PFSK-1 (cell line): Measurements from ENCODE around the gene FURIN.

Experiments used
- POLR2AphosphoS5 ChIP-seq: IDR thresholded peaks from 2 replicates; pipeline ENCODE4 v1.6.1; 2012; ENCODE audit warnings: low read depth, mild to moderate bottlenecking, control low read depth, low read length, moderate library complexity
- TAF1 ChIP-seq: IDR thresholded peaks from 2 replicates; pipeline ENCODE4 v1.6.1; 2012; ENCODE audit warnings: low read length, control low read depth, borderline replicate concordance; ENCODE audit not compliant: insufficient read depth
- TF ChIP-seq, protein P1 (sequence below), 2 experiments: IDR thresholded peaks; 2 replicates each; pipeline versions ENCODE4 v1.6.1 to v1.8.0; 2011 to 2012; ENCODE audit warnings: low read depth in 2 of 2, low read length in 2 of 2, control low read depth in 1 of 2, inconsistent platforms in 1 of 2, mild to moderate bottlenecking in 1 of 2, moderate library complexity in 1 of 2; ENCODE audit not compliant: insufficient read depth in 1 of 2

DNA sequence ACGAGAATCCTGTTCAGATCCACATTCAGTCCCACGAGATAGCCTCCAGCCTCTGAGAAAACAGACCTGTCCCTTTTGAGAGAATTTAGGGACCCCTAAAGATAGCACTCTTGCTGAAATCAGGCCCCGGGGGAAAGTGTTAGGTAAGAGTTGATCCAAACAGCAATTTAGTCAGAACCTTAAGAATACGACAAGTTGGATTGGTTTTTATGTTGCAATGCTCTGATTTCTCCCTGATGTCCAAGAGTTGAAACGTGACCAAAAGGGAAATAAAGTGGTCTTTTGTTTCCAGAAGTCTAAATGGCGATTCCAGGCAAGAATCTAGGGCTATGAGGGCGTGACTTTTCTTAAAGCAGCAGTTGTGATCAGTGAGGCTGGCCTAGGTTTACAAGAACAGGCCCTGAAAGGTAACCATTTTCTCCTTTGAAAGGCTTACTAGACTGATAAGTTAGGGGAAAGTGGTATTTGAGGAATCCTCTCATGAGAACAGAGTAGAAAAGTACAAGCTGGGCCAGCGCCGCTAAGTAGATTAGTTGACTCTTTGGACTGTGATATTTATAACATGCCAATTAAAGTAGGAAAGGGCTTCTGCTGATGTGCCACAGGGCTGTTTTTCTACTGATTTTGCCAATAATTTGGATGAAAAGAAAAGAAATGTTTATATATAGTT is 39.6 kb downstream of the FURIN start:
- TF ChIP-seq, protein P1, sequence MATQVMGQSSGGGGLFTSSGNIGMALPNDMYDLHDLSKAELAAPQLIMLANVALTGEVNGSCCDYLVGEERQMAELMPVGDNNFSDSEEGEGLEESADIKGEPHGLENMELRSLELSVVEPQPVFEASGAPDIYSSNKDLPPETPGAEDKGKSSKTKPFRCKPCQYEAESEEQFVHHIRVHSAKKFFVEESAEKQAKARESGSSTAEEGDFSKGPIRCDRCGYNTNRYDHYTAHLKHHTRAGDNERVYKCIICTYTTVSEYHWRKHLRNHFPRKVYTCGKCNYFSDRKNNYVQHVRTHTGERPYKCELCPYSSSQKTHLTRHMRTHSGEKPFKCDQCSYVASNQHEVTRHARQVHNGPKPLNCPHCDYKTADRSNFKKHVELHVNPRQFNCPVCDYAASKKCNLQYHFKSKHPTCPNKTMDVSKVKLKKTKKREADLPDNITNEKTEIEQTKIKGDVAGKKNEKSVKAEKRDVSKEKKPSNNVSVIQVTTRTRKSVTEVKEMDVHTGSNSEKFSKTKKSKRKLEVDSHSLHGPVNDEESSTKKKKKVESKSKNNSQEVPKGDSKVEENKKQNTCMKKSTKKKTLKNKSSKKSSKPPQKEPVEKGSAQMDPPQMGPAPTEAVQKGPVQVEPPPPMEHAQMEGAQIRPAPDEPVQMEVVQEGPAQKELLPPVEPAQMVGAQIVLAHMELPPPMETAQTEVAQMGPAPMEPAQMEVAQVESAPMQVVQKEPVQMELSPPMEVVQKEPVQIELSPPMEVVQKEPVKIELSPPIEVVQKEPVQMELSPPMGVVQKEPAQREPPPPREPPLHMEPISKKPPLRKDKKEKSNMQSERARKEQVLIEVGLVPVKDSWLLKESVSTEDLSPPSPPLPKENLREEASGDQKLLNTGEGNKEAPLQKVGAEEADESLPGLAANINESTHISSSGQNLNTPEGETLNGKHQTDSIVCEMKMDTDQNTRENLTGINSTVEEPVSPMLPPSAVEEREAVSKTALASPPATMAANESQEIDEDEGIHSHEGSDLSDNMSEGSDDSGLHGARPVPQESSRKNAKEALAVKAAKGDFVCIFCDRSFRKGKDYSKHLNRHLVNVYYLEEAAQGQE (IDR thresholded peaks at IDR 0.05; ENCODE audit: insufficient read depth in 1 of 2, low read depth in 2 of 2, low read length in 2 of 2): no peak
- no peak for TF ChIP-seq POLR2AphosphoS5
- TF ChIP-seq TAF1: no peak
